Fibroblast of skin of right biceps (primary cell): ENCODE measurements around the gene SLC44A5.

Experiments used
- DNase-seq: peaks from one replicate; pipeline ENCODE4 v3.0.0-alpha.2; 2013

Gene SLC44A5

GRCh38 chr1:75588779-75589475 lies 22.0 kb downstream of the SLC44A5 start:
- DNase-seq = no peak

DNA sequence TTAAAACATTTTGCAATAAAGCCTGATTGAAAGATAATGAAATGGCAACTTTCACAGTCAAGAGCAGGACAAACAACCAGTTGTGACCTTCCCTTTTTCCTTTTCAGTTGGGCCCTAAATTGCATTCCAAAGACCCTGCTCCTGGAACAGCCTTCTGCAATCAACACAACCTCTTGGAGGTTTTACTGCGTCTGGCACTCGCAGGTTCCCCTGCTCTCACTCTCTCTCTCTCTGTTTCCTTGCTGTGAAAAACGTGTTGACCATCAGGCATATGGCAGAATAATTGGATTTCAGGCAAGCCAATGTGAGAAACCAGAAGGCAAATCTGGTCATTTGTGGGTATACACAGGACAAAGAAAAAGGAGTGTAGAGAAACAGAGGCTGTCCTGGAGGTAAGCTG lies 23.2 kb downstream of the SLC44A5 start:
- DNase-seq = no peak

- no peak for DNase-seq
Measured at GRCh38 chr1:75583282-75583681, 27.6 kb downstream of the SLC44A5 start.

- no peak for DNase-seq
Measured at GRCh38 chr1:75582725-75583261, 28.1 kb downstream of the SLC44A5 start.

DNA sequence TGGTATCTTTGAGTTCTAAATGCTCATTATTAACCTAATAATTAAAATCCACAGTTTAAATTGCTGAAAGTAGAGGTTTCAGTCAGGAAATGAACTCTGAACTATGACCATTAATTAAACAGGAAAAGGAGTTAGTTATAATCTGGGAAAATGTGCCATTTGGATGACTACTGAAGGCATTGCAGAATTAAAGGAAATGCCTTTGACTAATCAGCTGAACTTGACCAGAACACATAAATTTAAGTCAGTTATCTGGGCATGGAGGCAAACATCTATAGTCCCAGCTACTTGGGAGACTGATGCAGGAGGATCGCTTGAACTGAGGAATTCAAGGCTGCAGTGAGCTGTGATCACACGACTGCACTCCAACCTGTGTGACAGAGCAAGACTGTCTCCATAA lies 31.9 kb downstream of the SLC44A5 start:
- DNase-seq = no peak

DNA sequence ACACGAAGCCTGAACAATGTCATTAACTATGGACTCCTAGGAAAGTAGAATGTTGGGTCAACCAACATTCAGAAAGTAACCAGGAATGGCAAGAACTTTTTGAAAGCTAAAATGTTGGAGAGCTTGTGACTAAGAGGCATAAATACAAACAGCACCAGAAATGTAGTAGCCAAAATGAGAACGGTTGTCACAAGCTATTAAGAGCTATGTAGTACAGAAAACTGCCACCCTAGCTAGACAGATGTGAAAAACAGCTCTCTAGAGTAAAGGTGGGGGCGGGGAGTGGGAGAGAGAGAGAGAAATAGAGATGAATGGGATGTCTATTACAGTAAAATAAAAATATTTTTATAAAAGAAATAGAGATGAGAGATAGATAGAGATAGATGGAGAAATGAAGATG lies 35.1 kb downstream of the SLC44A5 start:
- no peak for DNase-seq

GRCh38 chr1:75567191-75567590 lies 43.7 kb downstream of the SLC44A5 start:
- DNase-seq = no peak

GRCh38 chr1:75559800-75560199 lies 51.1 kb downstream of the SLC44A5 start:
- no peak for DNase-seq

GRCh38 chr1:75559136-75559535 lies 51.8 kb downstream of the SLC44A5 start:
- no peak for DNase-seq

DNA sequence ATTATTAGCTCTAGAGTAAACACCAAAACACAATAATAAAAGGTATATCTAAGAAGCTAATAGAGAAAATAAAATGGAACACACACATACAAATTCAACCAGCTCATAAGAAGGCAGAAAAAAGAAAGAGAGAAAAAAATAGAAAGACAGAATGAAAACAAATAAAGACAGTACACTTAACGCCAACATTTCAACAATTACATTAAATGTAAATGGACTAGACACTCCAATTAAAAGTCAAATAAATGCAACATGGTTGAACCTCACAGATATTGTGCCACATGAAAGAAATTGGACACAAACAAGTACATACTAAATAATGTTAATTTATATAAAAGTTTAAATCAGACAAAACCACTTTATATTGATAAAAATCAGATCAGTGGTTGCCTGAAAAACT lies 56.0 kb downstream of the SLC44A5 start:
- no peak for DNase-seq

DNA sequence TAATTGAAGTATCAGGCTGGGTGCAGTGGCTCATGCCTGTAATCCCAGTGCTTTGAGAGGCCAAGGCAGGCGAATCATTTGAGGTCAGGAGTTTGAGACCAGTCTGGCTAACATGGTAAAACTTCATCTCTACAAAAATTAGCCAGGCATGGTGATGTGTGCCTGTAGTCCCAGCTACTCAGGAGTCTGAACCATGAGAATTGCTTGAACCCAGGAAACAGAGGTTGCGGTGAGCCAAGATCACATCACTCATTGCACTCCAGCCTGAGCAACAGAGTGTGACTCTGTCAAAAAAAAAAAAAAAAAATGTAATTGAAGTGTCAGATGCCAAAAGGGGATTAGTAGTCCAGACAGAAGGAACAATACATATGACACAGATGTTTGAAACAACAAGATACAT lies 56.7 kb downstream of the SLC44A5 start:
- no peak for DNase-seq

DNA sequence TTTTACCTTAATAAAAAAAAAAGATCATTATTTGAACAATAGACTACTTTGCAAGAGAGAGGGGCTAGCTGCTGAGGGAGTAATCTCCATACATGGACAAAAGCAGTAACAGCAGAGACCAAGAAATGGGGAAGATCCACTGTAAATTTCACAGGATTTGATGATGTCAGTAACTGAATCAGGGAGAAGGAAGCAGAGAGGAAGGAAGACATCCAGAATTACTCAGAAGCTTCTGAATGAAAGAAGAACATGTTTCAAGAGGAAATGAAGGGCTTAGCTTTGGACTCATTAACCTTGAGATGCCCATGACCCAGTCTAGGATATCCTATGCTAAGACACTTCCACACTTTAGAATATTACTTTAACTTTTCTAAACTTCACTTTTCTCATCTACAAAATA lies 60.4 kb downstream of the SLC44A5 start:
- DNase-seq = no peak

DNA sequence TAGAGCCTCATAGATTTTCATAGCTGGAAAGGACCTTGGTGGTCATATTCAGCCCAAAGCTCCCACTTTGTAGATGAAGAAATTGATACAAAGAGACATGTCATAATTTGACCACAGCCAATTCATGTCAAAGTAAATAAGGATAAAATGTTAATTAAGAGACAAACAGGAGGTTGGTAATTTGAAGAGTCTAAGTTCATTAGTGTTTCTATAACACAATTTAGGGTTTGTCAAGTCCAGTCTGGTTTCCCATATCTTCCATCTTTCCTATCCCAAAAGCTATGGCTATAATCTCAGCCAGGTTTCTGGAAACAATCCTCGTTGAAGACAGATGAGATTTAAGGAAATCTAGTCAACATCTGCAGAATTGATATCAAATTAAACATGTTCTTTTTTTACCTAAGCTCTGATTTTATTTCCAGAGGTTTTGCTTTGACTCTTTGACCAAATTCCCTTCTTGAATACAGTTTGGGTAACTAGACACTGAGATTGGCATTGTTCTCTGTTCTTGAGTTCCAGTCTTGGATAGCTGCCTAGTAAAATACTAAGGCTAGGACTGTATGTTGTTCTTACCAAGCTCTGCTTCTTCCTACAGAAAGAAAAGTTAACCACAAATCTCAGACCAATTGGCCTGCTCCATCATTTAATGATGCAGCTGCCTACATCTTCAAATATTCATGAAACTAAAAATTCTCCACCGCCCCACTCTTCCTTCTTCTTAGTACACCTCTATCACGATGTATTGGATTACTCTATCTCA lies 62.0 kb downstream of the SLC44A5 start:
- DNase-seq = no peak

DNA sequence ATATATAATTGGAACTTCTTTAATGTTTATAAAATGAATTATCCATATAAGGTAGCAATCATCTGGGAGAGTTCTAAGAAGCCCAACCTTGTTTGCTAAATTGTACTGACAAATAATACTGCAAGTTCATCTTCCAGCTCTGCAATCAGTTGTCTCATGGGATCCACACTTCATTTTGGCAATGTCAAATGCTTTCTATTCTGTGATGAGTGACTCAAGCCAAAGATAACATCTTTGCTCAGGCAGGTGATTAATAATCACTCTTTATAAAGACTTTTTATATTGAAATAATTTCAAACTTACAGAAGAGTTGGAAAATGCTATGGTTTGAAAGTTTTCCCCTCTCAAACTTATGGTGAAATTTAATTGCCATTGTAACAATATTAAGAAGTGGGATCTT lies 67.2 kb downstream of the SLC44A5 start:
- DNase-seq = no peak

DNA sequence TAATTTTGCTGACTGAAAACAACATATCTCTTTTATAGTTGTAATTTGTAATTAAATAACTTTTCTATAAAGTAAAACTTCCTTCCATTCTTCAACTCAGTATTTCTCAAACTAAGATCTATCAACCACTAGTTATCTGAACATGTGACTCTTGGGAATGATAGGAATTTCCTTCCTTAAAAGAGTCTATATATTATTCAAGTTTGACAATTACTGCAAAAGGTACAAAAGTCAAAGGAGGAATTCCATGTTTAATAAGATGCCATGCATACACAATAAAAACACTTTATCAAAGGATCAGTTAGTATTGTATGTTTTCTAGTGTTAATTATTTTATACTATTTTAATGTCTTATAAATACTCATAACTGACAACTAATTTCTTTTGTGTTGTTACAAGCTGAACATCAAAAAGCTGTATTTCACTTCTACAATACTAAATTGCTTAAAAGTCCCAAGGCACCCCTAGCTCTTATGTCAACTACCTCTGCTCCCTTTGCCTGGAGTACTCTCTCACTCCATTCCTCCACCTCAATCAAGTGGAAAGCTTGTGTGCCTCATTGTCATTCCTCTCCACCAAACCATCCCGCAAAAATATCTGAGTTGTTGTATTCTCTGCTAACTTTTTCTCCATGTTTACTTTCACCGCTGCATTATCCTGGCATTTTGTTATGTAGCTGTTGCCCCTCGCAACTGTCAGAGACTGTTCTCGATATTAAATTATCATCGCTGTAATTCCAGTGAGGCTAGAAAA lies 67.9 kb downstream of the SLC44A5 start:
- DNase-seq = no peak

GRCh38 chr1:75539230-75540116 lies 71.4 kb downstream of the SLC44A5 start:
- no peak for DNase-seq

DNA sequence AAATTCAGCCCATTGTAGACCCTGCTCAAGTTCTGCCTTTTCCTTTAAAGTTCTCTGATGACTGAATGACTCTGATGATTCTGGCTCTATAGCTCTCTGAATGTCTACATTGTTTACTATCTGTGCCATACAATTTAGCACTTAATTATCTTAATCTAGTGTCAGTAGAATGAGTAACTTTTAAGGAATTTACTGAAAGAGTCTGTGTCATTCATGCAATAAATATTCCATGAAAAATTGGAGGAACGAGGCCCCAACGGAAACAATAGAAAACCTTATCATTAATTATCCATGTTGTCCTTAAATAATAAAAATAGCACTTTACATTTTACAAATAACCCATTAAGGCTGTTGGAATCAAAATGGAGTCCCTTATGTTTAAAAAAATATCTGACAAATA lies 77.8 kb downstream of the SLC44A5 start:
- DNase-seq = no peak

DNA sequence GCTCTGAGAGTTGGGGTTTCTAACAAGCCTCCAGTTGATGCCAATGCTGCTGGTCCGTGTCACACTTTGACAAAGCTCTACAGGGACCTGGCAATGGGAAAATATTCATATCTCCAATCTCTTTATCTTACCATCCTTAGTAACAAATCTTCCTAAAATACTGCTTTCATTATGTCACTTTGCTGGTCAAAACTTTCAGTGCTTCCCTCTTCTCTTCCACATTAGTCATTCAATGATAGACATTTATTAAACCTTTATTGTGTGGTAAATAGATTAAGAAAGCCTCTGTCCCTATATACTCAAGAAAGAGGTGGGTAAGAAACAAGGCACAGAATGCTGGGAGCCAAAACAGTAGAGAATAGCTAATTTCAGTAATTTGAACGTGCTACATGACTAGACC lies 79.3 kb downstream of the SLC44A5 start:
- no peak for DNase-seq

GRCh38 chr1:75529488-75529887 lies 81.4 kb downstream of the SLC44A5 start:
- no peak for DNase-seq

DNA sequence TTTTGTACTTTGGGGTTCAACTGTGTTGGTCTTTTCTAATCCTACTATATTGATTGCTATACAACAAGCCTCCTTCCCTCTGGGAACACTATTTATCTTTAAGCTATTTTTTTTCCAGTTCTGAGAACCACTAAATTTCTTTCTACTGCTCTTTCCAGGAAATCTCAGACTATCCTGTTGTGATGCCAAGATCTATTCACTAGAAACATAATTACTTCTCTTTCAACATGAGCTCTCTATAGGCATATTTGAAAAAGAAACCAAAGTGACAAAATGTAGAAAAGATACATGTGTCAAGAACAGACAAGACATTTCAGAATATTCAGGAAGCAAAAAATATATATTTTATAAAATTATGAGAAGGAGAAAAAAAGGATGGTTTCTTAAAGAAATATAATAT lies 82.9 kb downstream of the SLC44A5 start:
- no peak for DNase-seq

- no peak for DNase-seq
Measured at GRCh38 chr1:75522389-75522788, 88.5 kb downstream of the SLC44A5 start.

GRCh38 chr1:75521658-75522057 lies 89.3 kb downstream of the SLC44A5 start:
- no peak for DNase-seq
